PFSK-1 (cell line): ENCODE measurements around the gene RAD54L2.

Experiments
- POLR2AphosphoS5 ChIP-seq: IDR thresholded peaks from 2 replicates; pipeline ENCODE4 v1.6.1; 2012; ENCODE audit warnings: low read depth, mild to moderate bottlenecking, control low read depth, low read length, moderate library complexity
- REST ChIP-seq, 2 experiments: IDR thresholded peaks; 2 replicates each; pipeline versions ENCODE4 v1.6.1 to v1.8.0; 2011 to 2012; ENCODE audit warnings: low read depth in 2 of 2, low read length in 2 of 2, control low read depth in 1 of 2, inconsistent platforms in 1 of 2, mild to moderate bottlenecking in 1 of 2, moderate library complexity in 1 of 2; ENCODE audit not compliant: insufficient read depth in 1 of 2
- TAF1 ChIP-seq: IDR thresholded peaks from 2 replicates; pipeline ENCODE4 v1.6.1; 2012; ENCODE audit warnings: low read length, control low read depth, borderline replicate concordance; ENCODE audit not compliant: insufficient read depth

DNA sequence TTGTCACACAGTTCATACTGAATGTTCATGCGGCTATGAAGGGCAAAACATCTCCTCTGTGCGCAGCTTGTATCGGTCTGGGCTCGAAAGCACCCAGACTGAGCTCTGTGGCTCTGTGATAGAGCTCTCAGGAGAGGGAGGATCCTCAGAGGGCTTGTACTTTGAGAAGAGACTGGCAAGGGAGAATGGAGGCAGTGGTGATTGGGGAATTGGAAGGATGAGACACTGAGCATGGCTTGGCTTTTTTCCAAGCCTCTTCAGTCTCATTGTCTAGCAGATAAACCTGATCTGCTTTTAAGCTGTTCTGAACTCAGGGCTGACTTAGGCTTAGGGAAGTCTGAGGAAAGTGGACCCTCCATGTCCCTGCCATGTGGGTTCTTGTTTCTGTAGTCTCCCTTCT is 43.0 kb downstream of the RAD54L2 start:
- TF ChIP-seq POLR2AphosphoS5 (no peak), REST (IDR thresholded peaks at IDR 0.05; ENCODE audit: insufficient read depth in 1 of 2, low read depth in 2 of 2, low read length in 2 of 2) (no peak), TAF1 (no peak)
